Astrocyte of the hippocampus (primary cell): ENCODE data around the gene FLAD1.

Source experiments
- DNase-seq: peaks from one replicate; pipeline ENCODE4 v3.0.0; 2011; ENCODE audit warnings: low read depth, low spot score

The FLAD1 gene

DNA sequence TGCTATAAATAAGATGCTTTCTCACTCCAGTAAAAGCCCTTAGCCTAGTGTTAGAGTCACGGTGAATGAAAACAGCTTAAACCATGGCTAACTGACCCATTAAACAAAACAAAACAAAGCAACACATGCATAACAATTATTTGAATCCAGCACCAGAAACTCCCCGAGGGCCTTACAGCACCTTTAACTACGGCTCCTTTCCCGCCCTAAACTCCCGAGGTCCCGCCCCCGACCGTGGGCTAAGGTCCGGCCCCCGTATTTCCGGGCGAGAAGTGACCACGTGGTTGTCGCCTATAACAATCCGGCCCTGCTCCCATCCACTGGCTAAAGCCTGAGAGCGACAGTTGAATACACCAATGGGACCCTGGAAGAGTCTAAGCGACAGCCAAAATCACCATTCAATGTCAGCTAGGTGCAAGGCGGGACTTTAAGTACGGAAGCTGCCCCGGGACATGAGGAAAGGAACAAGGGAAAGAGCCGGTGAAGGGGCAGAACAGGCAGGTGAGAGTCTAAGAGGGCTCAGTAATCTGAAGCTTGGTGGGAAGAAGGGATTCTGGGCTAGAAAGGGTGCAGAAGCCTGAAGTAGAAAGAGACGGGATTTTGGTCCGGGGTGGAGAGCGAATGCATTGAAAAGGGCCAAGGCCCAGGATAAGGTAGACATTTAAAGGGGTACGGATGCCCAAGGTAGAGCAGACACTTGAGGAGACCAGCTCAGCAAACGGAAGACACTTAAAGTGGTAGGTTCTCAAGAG is at the start of gene FLAD1:
FLAD1 (plus strand) TSS at position 448 of the 752 bp plus-strand sequence. CDS start 351 bp downstream, outside the sequence.
- peak; percentile 99 for DNase-seq

DNA sequence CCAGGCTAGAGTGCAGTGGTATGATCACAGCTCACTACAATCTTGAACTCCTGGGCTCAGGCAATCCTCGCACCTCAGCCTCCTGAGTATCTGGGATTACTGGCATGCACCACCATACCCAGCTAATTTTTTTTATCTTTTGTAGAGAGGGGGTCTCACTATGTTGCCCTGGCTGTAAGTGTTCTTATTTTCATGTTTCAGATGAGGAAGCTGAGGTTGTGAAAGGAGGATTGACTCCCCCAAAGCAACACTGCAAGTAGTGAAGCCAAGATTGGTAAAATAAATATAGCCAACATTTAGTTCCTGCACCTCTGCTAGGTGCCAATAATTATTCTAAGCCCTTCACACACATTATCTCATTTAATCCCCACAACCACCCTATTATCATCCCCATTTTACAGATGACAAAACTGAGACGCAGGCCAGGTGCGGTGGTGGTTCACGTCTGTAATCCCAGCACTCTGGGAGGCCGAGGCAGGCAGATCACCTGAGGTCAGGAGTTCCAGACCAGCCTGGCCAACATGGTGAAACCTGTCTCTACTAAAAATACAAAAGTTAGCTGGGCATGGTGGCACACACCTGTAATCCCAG is 48.7 kb upstream of the FLAD1 start:
- DNase-seq, result no peak

DNA sequence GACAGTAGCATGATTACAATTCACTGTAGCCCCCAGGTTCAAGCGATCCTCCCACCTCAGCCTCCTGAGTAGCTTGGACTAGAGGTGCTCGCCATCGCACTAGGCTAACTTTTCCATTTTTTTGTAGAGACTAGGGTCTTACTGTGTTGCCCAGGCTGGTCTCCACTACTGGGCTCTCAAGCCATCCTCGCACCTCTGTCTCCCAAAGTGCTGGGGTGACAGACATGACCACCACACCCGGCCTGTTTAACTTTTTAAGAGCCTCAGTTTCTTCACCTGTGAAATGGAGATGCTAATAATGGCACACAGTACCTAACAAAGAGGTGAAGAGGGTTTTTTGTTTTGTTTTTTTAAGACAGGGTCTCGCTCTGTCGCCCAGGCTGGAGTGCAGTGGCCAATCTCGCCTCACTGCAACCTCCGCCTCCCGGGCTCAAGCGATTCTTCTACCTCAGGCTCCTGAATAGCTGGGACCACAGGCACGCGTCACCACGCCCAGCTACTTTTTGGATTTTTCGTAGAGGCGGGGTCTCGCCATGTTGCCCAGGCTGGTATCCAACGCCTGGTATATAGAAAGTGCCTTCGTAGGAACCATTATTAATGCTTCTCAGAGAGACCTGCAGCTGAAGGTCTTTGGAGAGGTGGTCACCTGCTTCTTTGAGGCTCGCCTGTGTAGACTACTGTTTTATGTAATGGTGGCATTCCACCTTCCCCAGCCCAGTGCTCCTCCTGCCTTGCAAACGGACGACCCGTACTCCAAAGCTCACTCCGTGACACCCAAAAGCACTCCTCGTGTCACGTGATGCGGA is 47.2 kb upstream of the FLAD1 start:
- no peak for DNase-seq

DNA sequence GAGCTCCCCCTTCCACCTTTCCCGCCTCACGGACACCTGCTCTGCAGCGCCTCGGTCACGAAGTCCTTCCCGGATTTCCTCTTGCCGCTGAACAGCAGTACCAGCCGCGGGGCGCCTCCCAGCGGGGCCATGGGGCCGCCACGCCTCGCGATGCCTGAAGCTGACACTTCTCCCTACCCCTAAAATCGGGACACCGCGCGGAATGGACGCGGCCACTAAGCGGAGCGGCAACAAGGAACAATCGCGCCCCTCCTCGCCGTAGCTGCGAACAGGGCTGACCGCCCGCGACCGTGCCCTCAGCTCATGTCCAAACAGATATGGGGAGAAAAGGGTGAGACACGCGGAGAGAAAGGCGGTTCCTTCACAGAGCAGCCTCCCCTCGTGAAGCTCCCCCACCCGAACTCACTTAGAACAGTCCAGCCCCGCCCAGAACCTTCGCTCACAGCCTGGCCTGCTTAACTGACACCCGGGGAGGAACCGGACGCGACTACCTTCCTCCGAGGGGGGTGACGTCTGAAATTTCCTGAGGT is 46.5 kb upstream of the FLAD1 start, which contains the start of gene PMVK:
PMVK (minus strand) TSS at position 165 of the 530 bp plus-strand sequence; CDS start at position 131, 34 bp downstream.
- DNase-seq, result peak; percentile 97

DNA sequence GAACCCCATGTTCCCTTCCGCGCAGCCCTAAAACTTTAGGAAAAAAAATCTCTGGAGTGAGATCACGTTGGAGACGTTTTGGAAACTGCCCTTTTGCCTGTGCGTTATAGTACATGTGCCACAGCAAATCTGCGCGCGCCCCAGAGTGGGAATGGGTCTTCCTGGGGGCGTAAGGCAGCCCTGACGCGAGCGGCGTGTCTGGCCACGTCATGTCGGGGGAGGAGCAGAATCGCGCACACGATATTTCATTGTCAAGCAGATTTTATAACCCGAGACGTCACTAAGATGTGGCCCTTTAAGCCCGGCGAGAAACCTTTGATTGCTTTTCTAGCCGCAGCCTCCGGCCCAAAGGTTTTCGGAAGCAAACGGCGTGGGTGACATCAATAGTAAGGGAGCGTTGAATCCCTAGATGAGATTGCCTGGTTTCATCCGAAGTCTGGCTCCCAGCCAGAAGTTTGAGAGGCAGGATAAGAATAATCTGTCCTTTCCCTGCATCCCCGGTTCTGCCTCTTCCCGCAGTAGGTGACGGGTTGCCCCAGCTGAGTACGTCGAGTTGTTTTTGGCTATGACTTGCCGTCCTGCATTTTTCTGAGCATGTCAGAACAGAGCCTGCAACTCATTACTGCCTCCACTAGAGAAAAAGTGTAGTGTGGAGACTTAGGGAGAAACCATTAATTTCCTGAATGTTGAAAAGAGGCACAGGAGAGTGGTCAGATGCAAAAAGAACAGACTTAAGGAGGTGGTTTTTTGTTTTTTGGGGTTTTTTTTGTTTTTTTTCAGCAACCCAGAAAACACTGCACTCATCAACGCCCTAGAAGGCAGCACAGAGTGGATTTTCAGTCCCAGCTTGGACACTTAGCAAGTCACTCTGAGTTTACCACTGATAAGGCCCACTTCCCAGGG is 45.8 kb upstream of the FLAD1 start:
- DNase-seq, result peak; percentile 97

DNA sequence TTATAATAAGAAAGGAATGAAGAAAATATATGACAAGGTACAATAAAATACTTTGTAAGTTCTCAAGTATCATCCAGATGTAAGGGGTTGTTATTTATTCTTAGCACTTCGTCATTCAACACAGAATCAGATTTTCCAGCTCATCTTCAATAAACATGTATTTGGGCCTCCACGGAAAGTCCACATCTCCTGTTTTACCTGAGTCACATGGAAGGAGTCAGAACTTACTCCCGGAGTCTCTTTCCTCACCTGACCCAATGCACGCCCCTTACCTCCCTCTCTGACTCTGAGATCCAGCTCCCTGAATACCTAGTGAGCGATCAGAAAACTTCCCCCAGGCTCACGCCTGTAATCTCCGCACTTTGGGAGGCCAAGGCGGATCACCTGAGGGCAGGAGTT is 45.2 kb upstream of the FLAD1 start:
- no peak for DNase-seq

DNA sequence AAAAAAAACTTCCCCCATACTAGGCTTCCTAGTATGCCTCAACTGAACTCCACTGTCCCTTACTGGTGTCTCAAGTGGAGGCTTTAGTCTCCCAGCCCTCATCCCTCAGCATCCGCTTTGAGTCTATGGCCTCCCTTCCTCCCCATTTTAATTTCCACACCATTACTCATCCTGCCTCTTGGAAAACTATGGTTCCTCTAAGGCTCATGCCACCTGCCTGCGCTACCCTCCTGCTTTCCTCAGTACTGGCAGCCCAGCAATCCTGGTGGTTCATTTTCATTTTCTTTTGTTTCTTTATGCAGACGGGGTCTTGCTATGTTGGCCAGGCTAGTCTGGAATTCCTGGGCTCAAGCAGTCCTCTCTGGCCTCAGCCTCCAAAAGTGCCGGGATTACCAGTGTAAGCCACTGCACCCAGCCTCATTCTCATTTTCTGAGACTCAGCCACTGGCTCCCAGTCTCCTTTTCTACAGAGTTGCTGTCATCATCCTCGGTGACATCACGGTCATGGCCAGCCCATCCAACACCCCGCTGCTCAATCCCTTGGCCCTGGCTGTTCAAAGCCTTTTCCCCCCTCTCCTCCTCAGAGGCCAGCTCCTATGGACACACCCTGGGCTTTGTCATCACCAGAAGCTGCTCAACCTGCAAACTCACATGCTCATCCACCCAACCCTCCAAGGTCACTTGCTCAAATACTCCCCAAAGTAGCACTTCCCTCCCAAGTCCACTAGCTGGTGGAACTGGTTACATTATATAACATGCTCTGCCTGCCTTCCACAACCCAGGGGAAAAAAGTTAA is 44.3 kb upstream of the FLAD1 start:
- no peak for DNase-seq

DNA sequence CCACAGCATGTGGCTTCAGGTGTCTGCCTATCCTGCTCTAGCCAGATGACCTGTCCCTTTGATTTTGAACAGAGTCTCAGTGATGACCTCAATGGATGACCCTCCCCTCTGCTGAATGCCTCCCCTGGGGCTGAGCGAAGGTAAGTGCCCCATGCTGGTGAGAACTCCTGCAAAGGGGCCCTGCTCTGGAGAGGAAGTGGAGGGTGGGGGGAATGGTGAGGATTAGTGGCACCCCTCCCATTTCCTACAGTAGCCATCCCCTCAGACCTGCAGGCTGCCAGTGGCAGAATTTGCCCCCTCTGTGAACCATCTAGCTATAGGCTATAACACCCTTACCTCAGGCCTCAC is 43.0 kb upstream of the FLAD1 start:
- no peak for DNase-seq

DNA sequence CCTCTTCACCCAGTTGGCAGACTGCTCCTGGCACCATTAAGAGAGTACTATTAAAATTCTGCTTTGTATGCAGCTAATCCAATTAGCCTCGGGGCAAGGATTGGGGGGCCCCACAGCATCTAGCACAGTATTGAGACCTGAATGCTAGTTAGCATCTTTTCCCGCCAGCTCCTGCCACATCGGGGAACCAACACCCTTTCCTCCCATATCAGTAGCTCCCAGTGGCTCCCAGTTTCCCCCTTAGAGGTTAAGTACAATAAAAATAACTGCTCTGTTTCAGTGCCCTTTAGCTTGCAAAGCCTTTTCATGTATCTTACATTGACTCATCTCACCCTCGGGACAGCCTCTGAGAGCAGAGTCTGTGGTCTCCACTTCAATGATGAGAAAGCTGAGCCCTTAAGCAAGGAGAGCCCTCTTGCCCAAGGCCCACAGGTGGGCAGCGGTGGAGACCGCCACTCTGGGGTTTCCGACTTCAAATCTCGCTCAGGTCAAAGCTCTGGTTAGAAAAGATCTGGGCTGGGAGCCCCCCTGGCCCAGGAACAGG is 42.4 kb upstream of the FLAD1 start:
- DNase-seq, result no peak

DNA sequence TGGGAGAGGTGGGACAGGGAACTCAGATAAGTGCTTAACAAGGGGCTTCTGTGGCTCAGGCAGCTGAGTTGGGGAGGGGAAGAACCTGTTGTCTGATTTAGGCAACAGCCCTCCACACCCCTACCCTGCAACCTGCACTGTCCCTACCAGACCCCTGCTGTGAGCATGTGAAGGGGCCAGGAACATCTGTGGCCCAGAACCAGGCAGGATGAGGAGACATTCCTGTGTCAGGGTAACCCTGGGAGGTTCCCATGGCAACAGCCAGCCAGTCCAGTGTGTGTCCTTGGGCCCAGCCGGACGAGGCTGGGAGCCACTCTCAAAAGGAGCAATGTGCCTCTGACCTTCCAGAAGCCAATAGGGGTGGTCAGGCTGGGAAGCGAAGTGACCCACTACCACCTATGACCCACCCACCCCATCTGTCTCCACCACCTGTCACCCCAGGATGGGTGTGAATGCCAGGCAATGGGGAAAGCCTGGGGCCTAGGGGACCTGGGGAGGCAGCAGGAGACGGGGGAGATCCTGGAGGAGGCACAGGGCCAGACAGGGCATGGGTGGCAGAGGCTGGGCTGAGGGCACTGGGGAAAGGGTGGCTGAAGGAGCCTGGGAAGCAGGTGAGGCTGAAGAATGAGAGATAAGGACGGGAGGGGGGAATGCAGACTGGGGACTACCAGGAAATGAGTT is 41.7 kb upstream of the FLAD1 start:
- peak; percentile 27 for DNase-seq

DNA sequence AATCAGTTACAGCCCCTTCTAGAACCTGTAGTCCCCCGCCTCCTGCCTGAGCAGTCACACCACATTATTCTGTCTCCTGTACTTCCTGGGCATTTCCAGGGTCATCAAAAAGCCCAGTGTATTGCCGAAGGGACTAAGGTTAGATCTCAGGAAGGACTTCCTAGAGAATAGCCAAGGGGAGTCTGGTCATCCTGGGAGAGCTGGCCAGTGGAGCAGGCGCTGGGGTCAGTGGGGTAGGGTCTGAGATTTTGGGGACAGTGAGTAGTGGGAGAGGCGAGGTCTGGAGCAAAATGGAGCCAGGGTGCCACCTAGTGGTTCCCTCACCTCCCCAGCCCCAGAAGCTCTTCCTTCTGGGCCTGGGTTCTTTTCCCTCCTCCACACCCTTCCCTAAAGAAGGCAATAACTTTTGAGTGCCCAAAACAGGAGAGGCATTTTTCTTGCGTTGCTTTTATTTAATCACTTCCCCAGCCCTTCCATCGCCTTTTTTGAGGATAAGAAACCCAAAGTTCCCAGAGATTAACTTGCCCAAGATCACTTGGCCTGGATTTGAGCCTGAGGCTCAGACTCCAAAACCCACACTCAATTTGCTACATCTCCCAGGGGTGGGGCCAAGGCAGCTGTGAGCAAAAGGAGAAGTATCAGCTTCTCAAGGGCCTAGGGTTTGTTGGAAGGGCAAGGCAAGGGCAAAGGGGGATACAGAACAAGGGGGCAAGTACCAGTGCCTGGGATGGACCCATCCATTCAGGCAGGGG is 39.3 kb upstream of the FLAD1 start:
- peak; percentile 52 for DNase-seq

DNA sequence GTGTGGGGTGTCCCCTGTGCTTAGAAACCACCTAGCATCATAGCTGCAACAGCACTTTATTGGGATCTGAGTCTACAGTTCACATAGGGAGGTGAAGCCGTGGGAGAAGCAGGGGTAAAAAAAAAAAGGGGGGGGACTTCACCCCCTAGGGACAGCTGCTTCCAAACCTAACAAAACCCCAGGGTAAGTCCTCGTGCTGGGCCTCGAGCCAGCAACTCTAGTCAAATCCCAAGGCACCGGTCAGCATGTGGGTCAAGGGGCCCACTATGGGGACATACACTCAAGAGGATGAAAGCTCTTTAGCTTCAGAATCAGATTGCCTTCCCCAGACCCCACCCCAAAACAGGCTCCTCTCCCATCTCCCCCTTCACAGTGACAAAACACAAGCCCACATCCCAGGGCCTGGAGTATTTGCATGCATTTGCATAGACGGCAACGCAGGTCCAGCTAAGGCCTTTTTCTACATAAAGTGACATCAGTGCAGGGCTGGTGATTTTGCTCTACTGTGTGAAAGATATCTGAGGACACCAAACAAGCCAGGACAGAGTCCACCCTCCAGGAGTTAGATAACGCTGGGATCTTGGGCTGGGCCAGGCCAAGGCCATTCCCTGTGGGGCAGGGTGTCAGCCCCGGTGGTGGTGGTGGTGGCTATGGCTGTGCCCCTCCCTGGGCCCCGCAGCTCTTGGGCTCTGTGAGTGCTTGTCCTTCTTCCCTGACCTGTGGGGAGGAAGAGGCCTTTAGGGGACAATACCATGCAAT is 38.6 kb upstream of the FLAD1 start:
- no peak for DNase-seq

DNA sequence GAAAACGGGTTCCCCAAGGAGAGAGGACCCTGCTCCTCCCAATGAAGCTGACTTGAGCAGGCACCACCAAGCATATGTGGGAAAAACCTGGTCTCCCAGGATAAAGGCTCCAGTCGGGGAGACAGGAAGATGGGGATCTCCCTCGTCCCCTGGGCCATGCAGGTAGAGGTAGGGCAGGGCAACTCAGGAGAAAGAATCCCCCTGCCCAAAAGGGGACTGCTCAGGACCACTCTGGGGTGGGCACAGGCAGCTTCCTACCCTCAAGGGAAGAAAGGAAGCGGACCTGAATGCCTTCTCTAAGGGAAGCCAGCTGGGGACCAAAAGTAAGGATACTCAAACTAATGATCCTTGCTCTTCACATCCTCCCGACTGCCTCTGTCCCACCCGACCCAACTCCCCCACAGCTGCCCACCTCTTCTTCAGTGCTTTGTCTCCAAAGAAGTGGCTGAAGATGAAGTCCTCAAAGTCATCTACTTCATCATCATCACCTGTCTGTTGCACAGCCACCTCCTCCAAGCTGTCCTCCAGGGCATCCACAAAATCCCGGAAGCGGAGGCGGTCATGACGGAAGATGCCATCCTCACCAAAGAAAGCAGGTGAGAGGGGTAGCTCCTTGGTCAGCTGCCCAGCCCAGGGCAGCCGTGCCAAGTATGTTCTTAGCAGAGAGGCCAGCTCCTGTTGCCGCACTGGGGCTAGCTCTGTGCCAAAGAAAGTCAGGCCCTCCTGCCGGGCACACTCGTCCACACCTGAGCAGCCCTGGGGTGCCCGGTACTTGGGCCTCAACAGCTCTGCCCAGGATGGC is 37.8 kb upstream of the FLAD1 start:
- no peak for DNase-seq

DNA sequence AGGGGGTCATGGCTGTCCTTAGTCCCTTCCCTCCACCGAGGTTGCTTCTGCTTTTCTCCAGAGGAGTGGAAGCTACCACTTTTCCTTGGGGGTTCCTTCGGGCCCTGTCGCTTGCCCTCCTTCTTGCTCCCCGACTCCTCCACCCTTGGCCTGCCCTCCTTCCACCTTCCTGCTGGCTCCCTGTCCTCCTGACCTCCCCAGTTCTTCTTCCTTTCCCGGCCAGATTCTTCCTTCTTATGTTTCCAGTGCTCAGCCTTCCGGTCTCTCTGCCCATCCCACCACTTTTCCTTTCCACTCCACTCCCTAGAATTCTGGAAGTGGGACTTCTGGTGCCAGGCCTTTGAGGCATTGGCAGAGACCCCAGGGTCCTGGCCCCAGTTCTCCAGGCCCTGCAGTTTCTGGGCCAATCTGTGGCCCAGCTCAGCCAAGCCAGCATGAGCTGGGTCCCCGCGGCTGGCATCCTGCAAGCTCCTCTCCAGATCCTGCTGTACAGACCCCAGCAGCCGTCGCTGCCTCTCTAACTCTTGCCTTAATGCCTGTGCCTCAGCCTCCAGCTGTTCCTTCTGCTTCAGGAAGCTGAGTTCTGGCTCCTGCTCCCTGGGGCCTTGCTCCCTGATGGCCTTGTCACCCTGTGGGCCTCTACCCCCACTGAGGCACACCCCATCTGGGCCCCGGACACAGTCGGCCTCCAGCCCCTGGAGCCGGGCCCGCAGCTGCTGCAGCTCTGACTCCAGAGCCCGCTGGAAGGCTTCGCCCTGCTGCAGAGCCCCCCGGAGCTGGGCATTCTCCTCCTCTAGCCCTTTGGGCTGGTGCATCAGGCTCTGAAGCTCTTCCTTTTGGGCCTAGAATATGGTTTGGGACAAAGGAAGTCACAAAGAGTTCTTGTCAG is 36.9 kb upstream of the FLAD1 start:
- DNase-seq, result no peak

DNA sequence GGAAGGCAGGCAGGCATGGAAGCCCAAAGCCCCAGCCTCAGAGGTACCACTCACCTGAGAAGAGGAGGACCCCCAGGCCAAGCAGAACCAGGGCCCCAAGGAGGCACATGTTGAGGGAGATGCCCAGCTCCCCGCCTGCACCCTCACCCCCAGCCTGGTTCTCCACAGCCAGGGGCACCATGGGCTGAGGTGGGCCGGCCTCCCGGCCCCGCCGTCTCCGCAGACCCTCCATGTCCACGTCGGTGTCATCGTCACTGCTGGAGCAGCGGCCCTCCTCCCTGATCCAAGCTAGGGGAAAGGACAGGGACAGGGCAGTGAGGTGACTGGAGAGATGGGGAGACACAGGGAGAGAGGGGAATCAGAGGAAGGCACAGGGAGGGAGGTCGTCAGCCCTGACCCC is 35.1 kb upstream of the FLAD1 start:
- no peak for DNase-seq
